Fibroblast of villous mesenchyme (primary cell): ENCODE results near the gene RIC8B. TPM values are rescaled to one million over a fixed set of nuclear protein-coding genes. Genes with fewer than 3 reads are reported as not detected.
"Not testable (repeated sequence)": the region's sequence is repeated elsewhere in the genome, so short reads cannot be mapped to it uniquely, and the experiment has no call there.

Source experiments
- DNase-seq: peaks from one replicate; pipeline ENCODE4 v3.0.0-alpha.2; 2010; ENCODE audit warnings: low read depth
- H3K4me3 ChIP-seq: 2 replicates; pipeline ENCODE4 v1.5.1; 2011; ENCODE audit warnings: low read depth, mild to moderate bottlenecking, low read length
- total RNA-seq: library from RNA; depleted of rRNA; stranded (reverse); fragments of >200 nt; gene quantifications from 2 replicates; pipeline ENCODE4 v1.2.3, GENCODE V29; 2012
- TF ChIP-seq, protein P1 (sequence below): IDR thresholded peaks from 2 replicates; pipeline ENCODE4 v1.5.1; 2012; ENCODE audit warnings: low read depth, mild to moderate bottlenecking, low read length; ENCODE audit not compliant: insufficient read depth

Gene RIC8B
- total RNA-seq, 1 donor = 15.1 TPM

DNA sequence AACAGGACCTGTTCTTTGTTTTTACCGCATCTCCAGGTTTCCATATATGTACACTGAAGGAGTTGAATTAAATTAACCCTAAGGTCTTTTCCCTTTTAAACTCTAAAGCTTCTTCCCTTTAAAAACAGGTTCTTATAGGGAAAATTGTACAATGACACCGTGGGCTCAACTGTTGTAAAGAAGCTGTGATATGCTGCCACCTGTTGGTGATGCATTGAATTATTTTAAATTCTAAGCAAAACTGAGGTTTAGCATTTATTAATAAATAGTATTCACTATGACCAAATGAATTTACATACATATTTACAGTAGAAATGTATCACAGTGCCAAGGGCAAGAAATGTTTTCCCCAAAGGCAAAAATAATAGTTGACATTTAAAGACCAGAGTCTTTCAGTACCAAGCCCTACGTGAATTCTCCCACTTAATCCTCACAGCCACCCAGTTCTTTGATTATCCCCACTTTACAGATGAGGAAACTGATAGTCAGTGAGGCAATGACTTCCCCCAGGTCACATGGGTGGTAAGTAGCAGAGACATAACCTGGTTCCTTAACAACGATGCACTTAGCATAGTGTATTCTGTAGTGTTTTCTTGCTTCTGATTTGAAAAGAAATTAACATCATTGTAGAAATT, 145.5 kb downstream of the RIC8B start:
- peak; percentile 66 for DNase-seq
- H3K4me3 ChIP-seq = no peak overlapping the region
- TF ChIP-seq, protein P1, sequence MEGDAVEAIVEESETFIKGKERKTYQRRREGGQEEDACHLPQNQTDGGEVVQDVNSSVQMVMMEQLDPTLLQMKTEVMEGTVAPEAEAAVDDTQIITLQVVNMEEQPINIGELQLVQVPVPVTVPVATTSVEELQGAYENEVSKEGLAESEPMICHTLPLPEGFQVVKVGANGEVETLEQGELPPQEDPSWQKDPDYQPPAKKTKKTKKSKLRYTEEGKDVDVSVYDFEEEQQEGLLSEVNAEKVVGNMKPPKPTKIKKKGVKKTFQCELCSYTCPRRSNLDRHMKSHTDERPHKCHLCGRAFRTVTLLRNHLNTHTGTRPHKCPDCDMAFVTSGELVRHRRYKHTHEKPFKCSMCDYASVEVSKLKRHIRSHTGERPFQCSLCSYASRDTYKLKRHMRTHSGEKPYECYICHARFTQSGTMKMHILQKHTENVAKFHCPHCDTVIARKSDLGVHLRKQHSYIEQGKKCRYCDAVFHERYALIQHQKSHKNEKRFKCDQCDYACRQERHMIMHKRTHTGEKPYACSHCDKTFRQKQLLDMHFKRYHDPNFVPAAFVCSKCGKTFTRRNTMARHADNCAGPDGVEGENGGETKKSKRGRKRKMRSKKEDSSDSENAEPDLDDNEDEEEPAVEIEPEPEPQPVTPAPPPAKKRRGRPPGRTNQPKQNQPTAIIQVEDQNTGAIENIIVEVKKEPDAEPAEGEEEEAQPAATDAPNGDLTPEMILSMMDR = peak; percentile 65

- H3K4me3 ChIP-seq, DNase-seq: not testable (repeated sequence)
These were observed 147.5 kb downstream of the RIC8B start for GRCh38 chr12:106921976-106922375.

DNA sequence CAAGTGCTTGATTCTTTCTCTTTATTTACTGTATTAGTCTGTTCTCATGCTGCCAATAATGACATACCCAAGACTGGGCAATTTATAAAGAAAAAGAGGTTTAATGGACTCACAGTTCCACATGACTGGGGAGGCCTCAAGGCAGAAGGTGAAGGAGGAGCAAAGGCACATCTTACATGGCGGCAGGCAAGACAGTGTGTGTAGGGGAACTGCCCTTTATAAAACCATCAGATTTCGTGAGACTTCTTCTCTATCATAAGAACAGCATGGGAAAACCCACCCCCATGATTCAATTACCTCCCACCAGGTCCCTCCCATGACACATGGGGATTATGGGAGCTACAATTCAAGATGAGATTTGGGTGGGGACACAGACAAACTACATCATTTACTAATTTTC, 149.1 kb downstream of the RIC8B start:
- H3K4me3 ChIP-seq, DNase-seq: not testable (repeated sequence)

- TF ChIP-seq, protein P1 = no peak
- no peak overlapping the region for H3K4me3 ChIP-seq
- DNase-seq = no peak
These were observed 149.9 kb downstream of the RIC8B start for GRCh38 chr12:106924268-106924861.

GRCh38 chr12:106926657-106927056, 152.2 kb downstream of the RIC8B start:
- no peak overlapping the region for H3K4me3 ChIP-seq
- DNase-seq = no peak

DNA sequence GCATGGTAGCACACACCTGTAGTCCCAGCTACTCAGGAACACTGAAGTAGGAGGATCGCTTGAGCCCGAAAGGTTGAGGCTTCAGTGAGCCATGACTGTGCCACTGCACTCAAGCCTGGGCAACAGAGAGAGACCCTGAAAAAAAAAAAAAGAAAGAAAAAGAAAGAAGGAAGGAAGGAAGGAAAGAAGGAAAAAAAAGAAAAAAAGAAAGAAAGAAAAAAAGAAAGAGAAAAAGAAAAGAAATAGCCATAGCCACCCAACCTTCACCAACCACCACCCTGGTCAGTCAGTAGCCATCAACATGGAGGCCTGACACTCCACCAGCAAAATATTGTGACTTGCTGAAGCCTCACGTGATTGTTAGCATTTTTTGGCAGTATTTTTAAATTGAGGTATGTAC, 159.8 kb downstream of the RIC8B start:
- DNase-seq = no peak
- TF ChIP-seq, protein P1 = no peak
- H3K4me3 ChIP-seq = no peak overlapping the region

More at GRCh38 chr12:106926657-106927056, 152.2 kb downstream of the RIC8B start:
- TF ChIP-seq, protein P1 = no peak

Other genes with a start within 250 kb of the RIC8B start
- not detected in 2 replicates for gene RFX4, start 191.7 kb upstream of the RIC8B start, total RNA-seq
- 116 and 194 TPM in 2 replicates for gene TMEM263, start 181.2 kb downstream of the RIC8B start, total RNA-seq
- gene MTERF2, start 212.5 kb downstream of the RIC8B start, total RNA-seq = 3.9 and 7.3 TPM in 2 replicates